Measurements from ENCODE around the gene PJA1. TPM values are rescaled to one million over a fixed set of nuclear protein-coding genes. Genes with fewer than 3 reads are reported as not detected.

Gene PJA1
- total RNA-seq, 1 donor from 2014 or later, result 59.5 TPM

DNA sequence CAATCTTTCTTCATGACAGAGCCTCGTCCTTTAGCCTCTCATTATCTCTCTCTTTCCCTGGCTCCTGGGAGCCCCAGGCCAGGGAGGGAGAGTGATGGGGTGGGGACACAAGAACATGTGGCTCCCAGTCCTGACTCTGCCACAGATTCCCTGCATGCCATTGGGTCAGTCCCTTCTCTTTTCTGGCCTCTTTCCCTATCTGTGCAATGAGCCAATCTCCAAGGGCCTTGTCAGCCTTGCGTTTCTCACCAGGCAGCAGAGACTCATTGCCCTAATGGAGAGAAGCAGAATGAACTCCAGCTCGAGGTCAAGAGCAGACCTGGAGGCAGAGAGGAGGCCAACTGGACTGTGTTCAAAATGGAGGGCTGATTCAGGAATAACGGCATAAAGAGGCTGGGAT lies 38.4 kb upstream of the PJA1 start:
- Mint-ChIP-seq H3K36me3 (ENCODE audit: low read depth) (no peaks in the 10 kb centered on the region), H3K27me3 (ENCODE audit: low read depth) (no peaks in the 10 kb centered on the region), H3K9me3 (no peaks in the 10 kb centered on the region), H3K4me1 (no peaks in the 10 kb centered on the region), H3K4me3 (no peak overlapping the region), H3K27ac (ENCODE audit: unreplicated experiment) (no peak overlapping the region)
- DNase-seq (ENCODE audit: low read depth, low spot score), result no peak
- TF ChIP-seq, protein P1, sequence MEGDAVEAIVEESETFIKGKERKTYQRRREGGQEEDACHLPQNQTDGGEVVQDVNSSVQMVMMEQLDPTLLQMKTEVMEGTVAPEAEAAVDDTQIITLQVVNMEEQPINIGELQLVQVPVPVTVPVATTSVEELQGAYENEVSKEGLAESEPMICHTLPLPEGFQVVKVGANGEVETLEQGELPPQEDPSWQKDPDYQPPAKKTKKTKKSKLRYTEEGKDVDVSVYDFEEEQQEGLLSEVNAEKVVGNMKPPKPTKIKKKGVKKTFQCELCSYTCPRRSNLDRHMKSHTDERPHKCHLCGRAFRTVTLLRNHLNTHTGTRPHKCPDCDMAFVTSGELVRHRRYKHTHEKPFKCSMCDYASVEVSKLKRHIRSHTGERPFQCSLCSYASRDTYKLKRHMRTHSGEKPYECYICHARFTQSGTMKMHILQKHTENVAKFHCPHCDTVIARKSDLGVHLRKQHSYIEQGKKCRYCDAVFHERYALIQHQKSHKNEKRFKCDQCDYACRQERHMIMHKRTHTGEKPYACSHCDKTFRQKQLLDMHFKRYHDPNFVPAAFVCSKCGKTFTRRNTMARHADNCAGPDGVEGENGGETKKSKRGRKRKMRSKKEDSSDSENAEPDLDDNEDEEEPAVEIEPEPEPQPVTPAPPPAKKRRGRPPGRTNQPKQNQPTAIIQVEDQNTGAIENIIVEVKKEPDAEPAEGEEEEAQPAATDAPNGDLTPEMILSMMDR (conservative IDR thresholded peaks at IDR 0.05), result no peak

DNA sequence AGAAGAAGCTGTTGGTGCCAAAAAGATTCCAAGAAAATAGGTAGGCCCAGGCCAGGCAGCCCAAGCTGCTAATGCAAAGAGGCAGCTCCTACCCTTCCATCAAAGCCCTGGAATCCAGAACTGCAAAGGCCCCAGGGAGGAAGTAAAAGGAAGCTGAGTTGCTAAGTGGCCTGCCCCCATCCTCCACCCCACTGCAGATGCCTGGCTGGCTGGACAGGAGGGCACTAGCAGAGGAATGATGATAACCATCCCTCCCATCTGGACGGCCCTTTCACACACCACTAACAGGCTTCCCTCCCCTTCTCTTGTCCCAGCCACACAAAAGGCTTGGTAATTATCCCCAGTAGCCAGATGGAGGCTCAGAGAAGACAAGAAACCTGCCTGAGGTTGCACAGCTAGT lies 32.4 kb upstream of the PJA1 start:
- TF ChIP-seq, protein P1 (conservative IDR thresholded peaks at IDR 0.05), result no peak
- no peak overlapping the region for H3K27ac Mint-ChIP-seq (ENCODE audit: unreplicated experiment)
- no peaks in the 10 kb centered on the region for H3K36me3 Mint-ChIP-seq (ENCODE audit: low read depth)
- no peak overlapping the region for H3K4me3 Mint-ChIP-seq
- peaks cover 7% of the 10 kb centered on the region for H3K4me1 Mint-ChIP-seq
- H3K27me3 Mint-ChIP-seq (ENCODE audit: low read depth), result no peaks in the 10 kb centered on the region
- DNase-seq (ENCODE audit: low read depth, low spot score), result no peak
- H3K9me3 Mint-ChIP-seq, result no peaks in the 10 kb centered on the region

DNA sequence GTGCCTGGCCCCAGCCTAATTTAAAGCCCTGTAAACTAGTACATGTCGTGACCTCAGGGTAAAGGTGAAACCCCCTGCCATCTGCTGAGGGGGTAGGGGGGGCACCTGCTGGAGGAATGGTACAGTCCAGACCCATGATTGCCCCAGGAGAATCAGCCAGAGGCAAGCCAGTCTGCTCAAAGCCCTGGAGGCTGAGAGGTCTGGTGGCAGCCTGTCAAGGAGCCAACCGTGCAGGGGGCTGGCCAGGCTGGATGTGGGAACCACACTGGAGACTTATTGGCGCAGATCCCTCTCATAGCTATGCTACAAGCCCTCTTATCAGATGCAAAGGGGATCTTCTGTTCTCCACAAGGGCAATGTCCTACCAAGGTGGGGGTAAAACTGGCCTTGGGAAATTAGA lies 31.4 kb upstream of the PJA1 start:
- H3K4me3 Mint-ChIP-seq, result no peak overlapping the region
- no peak for DNase-seq (ENCODE audit: low read depth, low spot score)
- TF ChIP-seq, protein P1 (conservative IDR thresholded peaks at IDR 0.05), result no peak
- H3K4me1 Mint-ChIP-seq, result peaks cover 7% of the 10 kb centered on the region
- H3K9me3 Mint-ChIP-seq, result no peaks in the 10 kb centered on the region
- H3K36me3 Mint-ChIP-seq (ENCODE audit: low read depth), result no peaks in the 10 kb centered on the region
- no peak overlapping the region for H3K27ac Mint-ChIP-seq (ENCODE audit: unreplicated experiment)
- no peaks in the 10 kb centered on the region for H3K27me3 Mint-ChIP-seq (ENCODE audit: low read depth)

DNA sequence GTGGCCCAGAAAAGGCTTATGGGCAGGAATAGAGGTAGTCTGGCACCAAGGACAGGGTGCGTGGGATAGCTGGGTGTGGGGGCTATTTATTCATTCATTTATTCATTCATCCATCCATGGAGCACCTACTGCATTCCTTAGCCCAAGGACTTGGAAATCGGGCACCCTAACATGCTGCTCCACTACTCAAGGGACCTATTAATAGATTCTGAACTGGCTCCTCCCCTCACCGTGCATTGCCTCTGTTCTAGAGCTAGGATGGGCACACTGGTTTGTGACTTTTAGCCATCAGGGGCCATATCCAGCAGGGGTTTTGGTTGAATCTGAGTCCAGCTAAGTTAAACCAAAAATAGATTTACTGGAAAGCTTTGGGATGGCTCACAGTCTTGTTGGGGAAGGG lies 30.6 kb upstream of the PJA1 start:
- Mint-ChIP-seq H3K4me1 (peaks cover 14% of the 10 kb centered on the region), H3K36me3 (ENCODE audit: low read depth) (no peaks in the 10 kb centered on the region), H3K27ac (ENCODE audit: unreplicated experiment) (no peak overlapping the region), H3K27me3 (ENCODE audit: low read depth) (no peaks in the 10 kb centered on the region), H3K9me3 (no peaks in the 10 kb centered on the region), H3K4me3 (no peak overlapping the region)
- no peak for DNase-seq (ENCODE audit: low read depth, low spot score)
- TF ChIP-seq, protein P1 (conservative IDR thresholded peaks at IDR 0.05), result no peak

DNA sequence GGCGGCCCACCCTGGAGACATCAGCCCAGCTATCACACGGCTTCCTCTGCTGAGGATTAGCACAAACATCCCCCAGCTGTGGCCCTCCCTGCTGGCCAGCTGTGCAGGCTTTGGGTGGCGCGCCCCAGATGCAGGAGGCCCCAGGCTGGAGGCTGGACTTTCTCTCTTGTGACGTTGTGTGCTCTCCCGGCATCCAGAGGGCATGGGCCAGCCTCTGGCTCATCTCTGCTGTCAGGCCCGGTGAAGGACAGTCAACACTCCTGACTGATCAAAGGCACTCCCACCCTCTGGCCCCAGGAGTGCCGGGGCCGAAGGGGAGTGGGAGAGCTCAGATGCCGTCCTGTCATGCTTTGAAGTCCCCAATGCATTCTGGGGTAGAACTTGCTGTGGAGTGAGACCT lies 29.9 kb upstream of the PJA1 start:
- Mint-ChIP-seq H3K4me3 (no peak overlapping the region), H3K36me3 (ENCODE audit: low read depth) (no peaks in the 10 kb centered on the region), H3K4me1 (peaks cover 20% of the 10 kb centered on the region), H3K27ac (ENCODE audit: unreplicated experiment) (peak overlapping the region; percentile 27), H3K9me3 (no peaks in the 10 kb centered on the region), H3K27me3 (ENCODE audit: low read depth) (no peaks in the 10 kb centered on the region)
- DNase-seq (ENCODE audit: low read depth, low spot score), result no peak
- TF ChIP-seq, protein P1 (conservative IDR thresholded peaks at IDR 0.05), result no peak

DNA sequence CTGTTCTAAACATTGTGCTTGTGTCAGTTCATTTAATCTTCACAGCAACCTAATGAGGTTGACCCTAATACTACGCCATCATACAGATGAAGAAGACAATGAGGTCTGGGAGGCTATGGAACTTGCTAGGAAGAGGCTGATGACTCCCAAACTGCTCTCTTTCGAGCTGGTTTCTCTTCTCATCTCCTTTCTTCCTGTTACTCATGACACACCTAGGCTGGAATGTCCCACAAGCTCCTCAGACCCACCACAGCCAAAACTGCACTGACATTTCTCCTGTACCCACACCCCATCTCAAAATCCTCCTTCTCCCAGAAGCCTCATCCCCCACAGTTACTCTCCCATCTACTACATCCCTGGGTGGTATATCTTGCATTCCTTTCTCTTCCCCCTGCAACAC lies 27.4 kb upstream of the PJA1 start:
- DNase-seq (ENCODE audit: low read depth, low spot score), result no peak
- Mint-ChIP-seq H3K27me3 (ENCODE audit: low read depth) (no peaks in the 10 kb centered on the region), H3K4me1 (peaks cover 29% of the 10 kb centered on the region), H3K36me3 (ENCODE audit: low read depth) (no peaks in the 10 kb centered on the region), H3K9me3 (peaks cover 3% of the 10 kb centered on the region), H3K4me3 (no peak overlapping the region), H3K27ac (ENCODE audit: unreplicated experiment) (no peak overlapping the region)
- TF ChIP-seq, protein P1 (conservative IDR thresholded peaks at IDR 0.05), result no peak

Data from neural crest cell (in vitro differentiated cells).